GM23338 (cell line): ENCODE data around the gene CDC42BPG. TPM values are rescaled to one million over a fixed set of nuclear protein-coding genes. Genes with fewer than 3 reads are reported as not detected.

Experiments used
- ATAC-seq: fragments of 200-7000 bp; cut with Tn5 transposase; 3 replicates; pipeline ENCODE4 v1.9.1; 2020
- DNase-seq: peaks from one replicate; pipeline ENCODE4 v3.0.0-alpha.2; 2015; ENCODE audit warnings: low spot score
- H2AFZ ChIP-seq: fragments of 200-600 bp; sonication (generic); 2 replicates; pipeline ENCODE4 v1.8.0; 2016; ENCODE audit warnings: antibody characterized with exemption, mild to moderate bottlenecking, moderate library complexity
- H3F3A ChIP-seq: fragments of 200-600 bp; sonication (generic); replicated peaks from 2 replicates; pipeline ENCODE4 v1.8.0; 2017; ENCODE audit warnings: antibody characterized with exemption, mixed run types, low read depth
- H3K27ac ChIP-seq: fragments of 200-600 bp; sonication (generic); 2 replicates; pipeline ENCODE4 v1.6.1; 2016; ENCODE audit warnings: low read depth
- H3K27me3 ChIP-seq: fragments of 200-600 bp; sonication (generic); 2 replicates; pipeline ENCODE4 v1.8.0; 2016; ENCODE audit warnings: mild to moderate bottlenecking, mixed run types, moderate library complexity; ENCODE audit not compliant: insufficient read depth
- H3K36me3 ChIP-seq: fragments of 200-600 bp; sonication (generic); 2 replicates; pipeline ENCODE4 v1.8.0; 2016; ENCODE audit warnings: mild to moderate bottlenecking; ENCODE audit not compliant: insufficient read depth
- H3K4me1 ChIP-seq: fragments of 200-600 bp; sonication (generic); 2 replicates; pipeline ENCODE4 v1.8.0; 2016; ENCODE audit warnings: mild to moderate bottlenecking, moderate library complexity; ENCODE audit not compliant: insufficient read depth
- H3K4me2 ChIP-seq: fragments of 200-600 bp; sonication (generic); 2 replicates; pipeline ENCODE4 v1.7.1; 2017; ENCODE audit warnings: mixed run types
- H3K4me3 ChIP-seq: fragments of 200-600 bp; sonication (generic); 2 replicates; pipeline ENCODE4 v1.6.1; 2016; ENCODE audit warnings: mixed run types
- H3K79me2 ChIP-seq: fragments of 200-600 bp; sonication (generic); replicated peaks from 2 replicates; pipeline ENCODE4 v1.8.0; 2017; ENCODE audit warnings: mild to moderate bottlenecking; ENCODE audit not compliant: insufficient read depth
- H3K9me2 ChIP-seq: fragments of 200-600 bp; sonication (generic); 2 replicates; pipeline ENCODE4 v1.8.0; 2017; ENCODE audit not compliant: insufficient read depth
- H4K20me1 ChIP-seq: fragments of 200-600 bp; sonication (generic); replicated peaks from 2 replicates; pipeline ENCODE4 v1.8.0; 2017; ENCODE audit warnings: mild to moderate bottlenecking; ENCODE audit not compliant: insufficient read depth
- H3K27ac Mint-ChIP-seq: 2 replicates; pipeline ENCODE4 v1.8.0; 2020; ENCODE audit warnings: inconsistent platforms, mild to moderate bottlenecking, moderate library complexity, mixed read lengths
- H3K27me3 Mint-ChIP-seq: 3 replicates; pipeline ENCODE4 v1.8.0; 2022; ENCODE audit warnings: low read depth, mild to moderate bottlenecking, moderate library complexity, mixed read lengths, inconsistent platforms; ENCODE audit not compliant: insufficient read depth, poor library complexity
- H3K36me3 Mint-ChIP-seq: 3 replicates; pipeline ENCODE4 v1.8.0; 2021; ENCODE audit warnings: low read depth, mild to moderate bottlenecking, inconsistent platforms, moderate library complexity, mixed read lengths
- H3K4me1 Mint-ChIP-seq: 3 replicates; pipeline ENCODE4 v1.8.0; 2020; ENCODE audit warnings: mild to moderate bottlenecking, inconsistent platforms, mixed read lengths
- H3K4me3 Mint-ChIP-seq: 3 replicates; pipeline ENCODE4 v1.8.0; 2021; ENCODE audit warnings: moderate library complexity, mild to moderate bottlenecking, inconsistent platforms, mixed read lengths
- H3K9me3 Mint-ChIP-seq: 3 replicates; pipeline ENCODE4 v1.8.0; 2020; ENCODE audit warnings: moderate library complexity, mild to moderate bottlenecking, inconsistent platforms, mixed read lengths
- CREB1 ChIP-seq: fragments of 250-450 bp; sonication (Bioruptor Pico); IDR thresholded peaks from 2 replicates; pipeline ENCODE4 v1.5.0; 2020; ENCODE audit warnings: low read depth, mild to moderate bottlenecking, moderate library complexity
- EZH2phosphoT487 ChIP-seq: fragments of 200-600 bp; sonication (generic); IDR thresholded peaks from one replicate; pipeline ENCODE4 v1.8.1; 2018; ENCODE audit warnings: antibody characterized with exemption; ENCODE audit not compliant: unreplicated experiment
- NANOG ChIP-seq: IDR thresholded peaks from 2 replicates; pipeline ENCODE4 v1.6.1; 2016; ENCODE audit warnings: antibody characterized with exemption, borderline replicate concordance
- POLR2AphosphoS5 ChIP-seq: IDR thresholded peaks from 2 replicates; pipeline ENCODE4 v1.6.1; 2016; ENCODE audit warnings: antibody characterized with exemption, low read depth
- STAT1 ChIP-seq: IDR thresholded peaks from one replicate; pipeline ENCODE4 v1.6.1; 2016; ENCODE audit warnings: antibody characterized with exemption; ENCODE audit not compliant: unreplicated experiment
- ZNF114 ChIP-seq: fragments of 250-450 bp; sonication (Bioruptor Pico); IDR thresholded peaks from 2 replicates; pipeline ENCODE4 v1.5.0; 2020; ENCODE audit warnings: mild to moderate bottlenecking, moderate library complexity
- polyA plus RNA-seq: library from polyadenylated mRNA; unstranded; fragments of >200 nt; fragmentation: Nextera tagmentation; extraction: Ambion mirVana; gene quantifications from 2 replicates; pipeline ENCODE4 v1.2.1, GENCODE V29; 2016
- total RNA-seq: library from RNA; depleted of rRNA; stranded (reverse); fragments of >200 nt; shearing (Covaris generic); gene quantifications from 2 replicates; pipeline ENCODE4 v1.2.3, GENCODE V29; 2014
- TF ChIP-seq, protein P1 (sequence below): fragments of 250-450 bp; sonication (Bioruptor Pico); IDR thresholded peaks from 2 replicates; pipeline ENCODE4 v1.5.0; 2020; ENCODE audit warnings: mild to moderate bottlenecking, moderate library complexity
- TF ChIP-seq, protein P2 (sequence below): IDR thresholded peaks from one replicate; pipeline ENCODE4 v1.6.1; 2018; ENCODE audit warnings: antibody characterized with exemption; ENCODE audit not compliant: unreplicated experiment

CDC42BPG gene
- total and polyA plus RNA-seq, 2 experiments from 2014 or later: 2.3 to 11.6 TPM

DNA sequence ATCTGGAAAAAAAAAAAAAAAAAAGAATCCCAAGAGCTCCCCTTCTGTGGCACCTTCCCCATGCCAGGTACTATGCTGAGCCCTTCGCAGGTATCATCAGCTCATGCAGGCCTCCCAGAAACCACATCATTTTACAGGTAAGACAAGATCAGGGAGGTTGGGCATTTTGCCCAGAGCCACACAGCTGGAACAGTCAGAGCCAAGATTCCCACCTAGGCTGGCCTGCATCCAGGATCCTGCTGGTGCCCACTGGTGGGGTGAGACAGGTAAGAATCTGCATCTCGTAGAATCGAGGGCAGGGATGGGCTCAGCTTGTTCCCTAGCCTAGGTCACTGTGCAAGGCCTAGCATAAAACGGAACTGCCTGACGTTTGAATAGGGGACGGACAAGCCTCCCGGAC lies 18.4 kb downstream of the CDC42BPG start (continued):
- TF ChIP-seq, protein P1, sequence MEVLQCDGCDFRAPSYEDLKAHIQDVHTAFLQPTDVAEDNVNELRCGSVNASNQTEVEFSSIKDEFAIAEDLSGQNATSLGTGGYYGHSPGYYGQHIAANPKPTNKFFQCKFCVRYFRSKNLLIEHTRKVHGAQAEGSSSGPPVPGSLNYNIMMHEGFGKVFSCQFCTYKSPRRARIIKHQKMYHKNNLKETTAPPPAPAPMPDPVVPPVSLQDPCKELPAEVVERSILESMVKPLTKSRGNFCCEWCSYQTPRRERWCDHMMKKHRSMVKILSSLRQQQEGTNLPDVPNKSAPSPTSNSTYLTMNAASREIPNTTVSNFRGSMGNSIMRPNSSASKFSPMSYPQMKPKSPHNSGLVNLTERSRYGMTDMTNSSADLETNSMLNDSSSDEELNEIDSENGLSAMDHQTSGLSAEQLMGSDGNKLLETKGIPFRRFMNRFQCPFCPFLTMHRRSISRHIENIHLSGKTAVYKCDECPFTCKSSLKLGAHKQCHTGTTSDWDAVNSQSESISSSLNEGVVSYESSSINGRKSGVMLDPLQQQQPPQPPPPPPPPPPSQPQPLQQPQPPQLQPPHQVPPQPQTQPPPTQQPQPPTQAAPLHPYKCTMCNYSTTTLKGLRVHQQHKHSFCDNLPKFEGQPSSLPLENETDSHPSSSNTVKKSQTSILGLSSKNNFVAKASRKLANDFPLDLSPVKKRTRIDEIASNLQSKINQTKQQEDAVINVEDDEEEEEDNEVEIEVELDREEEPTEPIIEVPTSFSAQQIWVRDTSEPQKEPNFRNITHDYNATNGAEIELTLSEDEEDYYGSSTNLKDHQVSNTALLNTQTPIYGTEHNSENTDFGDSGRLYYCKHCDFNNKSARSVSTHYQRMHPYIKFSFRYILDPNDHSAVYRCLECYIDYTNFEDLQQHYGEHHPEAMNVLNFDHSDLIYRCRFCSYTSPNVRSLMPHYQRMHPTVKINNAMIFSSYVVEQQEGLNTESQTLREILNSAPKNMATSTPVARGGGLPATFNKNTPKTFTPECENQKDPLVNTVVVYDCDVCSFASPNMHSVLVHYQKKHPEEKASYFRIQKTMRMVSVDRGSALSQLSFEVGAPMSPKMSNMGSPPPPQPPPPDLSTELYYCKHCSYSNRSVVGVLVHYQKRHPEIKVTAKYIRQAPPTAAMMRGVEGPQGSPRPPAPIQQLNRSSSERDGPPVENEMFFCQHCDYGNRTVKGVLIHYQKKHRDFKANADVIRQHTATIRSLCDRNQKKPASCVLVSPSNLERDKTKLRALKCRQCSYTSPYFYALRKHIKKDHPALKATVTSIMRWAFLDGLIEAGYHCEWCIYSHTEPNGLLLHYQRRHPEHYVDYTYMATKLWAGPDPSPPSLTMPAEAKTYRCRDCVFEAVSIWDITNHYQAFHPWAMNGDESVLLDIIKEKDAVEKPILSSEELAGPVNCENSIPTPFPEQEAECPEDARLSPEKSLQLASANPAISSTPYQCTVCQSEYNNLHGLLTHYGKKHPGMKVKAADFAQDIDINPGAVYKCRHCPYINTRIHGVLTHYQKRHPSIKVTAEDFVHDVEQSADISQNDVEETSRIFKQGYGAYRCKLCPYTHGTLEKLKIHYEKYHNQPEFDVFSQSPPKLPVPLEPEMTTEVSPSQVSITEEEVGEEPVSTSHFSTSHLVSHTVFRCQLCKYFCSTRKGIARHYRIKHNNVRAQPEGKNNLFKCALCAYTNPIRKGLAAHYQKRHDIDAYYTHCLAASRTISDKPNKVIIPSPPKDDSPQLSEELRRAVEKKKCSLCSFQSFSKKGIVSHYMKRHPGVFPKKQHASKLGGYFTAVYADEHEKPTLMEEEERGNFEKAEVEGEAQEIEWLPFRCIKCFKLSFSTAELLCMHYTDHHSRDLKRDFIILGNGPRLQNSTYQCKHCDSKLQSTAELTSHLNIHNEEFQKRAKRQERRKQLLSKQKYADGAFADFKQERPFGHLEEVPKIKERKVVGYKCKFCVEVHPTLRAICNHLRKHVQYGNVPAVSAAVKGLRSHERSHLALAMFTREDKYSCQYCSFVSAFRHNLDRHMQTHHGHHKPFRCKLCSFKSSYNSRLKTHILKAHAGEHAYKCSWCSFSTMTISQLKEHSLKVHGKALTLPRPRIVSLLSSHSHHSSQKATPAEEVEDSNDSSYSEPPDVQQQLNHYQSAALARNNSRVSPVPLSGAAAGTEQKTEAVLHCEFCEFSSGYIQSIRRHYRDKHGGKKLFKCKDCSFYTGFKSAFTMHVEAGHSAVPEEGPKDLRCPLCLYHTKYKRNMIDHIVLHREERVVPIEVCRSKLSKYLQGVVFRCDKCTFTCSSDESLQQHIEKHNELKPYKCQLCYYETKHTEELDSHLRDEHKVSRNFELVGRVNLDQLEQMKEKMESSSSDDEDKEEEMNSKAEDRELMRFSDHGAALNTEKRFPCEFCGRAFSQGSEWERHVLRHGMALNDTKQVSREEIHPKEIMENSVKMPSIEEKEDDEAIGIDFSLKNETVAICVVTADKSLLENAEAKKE (CRISPR knock-in tag): no peak
- no peak for TF ChIP-seq ZNF114 (CRISPR knock-in tag)
- TF ChIP-seq POLR2AphosphoS5: no peak

DNA sequence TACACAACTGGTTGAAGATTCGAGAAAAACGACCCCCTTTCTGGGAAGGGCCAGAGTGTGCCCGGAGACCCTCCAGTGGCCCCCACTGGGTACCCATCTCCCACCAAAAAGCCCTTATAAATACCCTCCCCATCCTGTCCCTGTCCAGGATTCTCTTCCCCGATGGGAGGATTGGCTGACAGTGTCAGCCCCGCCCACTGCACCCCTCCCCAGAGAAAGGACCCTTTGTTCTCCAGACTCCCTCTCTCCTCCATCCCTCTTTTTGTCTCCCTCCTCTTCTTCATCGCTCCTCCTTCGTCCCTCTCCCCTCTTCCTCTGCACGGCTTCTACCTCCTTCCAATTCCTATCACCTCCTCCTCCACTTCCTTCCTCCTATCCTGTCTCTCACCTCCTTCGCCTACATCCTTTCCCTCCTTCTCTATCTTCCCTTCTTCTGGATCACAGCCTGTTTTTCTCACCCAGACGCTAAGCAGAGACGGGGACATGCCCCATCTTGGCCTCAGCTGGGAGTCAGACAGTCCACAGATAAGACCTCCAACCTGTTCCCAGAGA lies 20.8 kb downstream of the CDC42BPG start:
- Mint-ChIP-seq H3K4me1 (no peaks in the 10 kb centered on the region), H3K4me3 (no peak overlapping the region), H3K27me3 (peaks cover 9% of the 10 kb centered on the region), H3K9me3 (no peaks in the 10 kb centered on the region), H3K36me3 (peaks cover 5% of the 10 kb centered on the region; the same call in 1 of the 3 replicates), H3K27ac (no peak overlapping the region)
- H3K4me1 ChIP-seq: no peaks in the 10 kb centered on the region
- H3K79me2 ChIP-seq: no peaks in the 10 kb centered on the region
- no peaks in the 10 kb centered on the region for H4K20me1 ChIP-seq
- no peak overlapping the region for H2AFZ ChIP-seq
- no peaks in the 10 kb centered on the region for H3K27me3 ChIP-seq
- no peak overlapping the region for H3K4me2 ChIP-seq
- no peaks in the 10 kb centered on the region for H3F3A ChIP-seq
- H3K36me3 ChIP-seq: no peaks in the 10 kb centered on the region
- H3K4me3 ChIP-seq: no peak overlapping the region
- no peaks in the 10 kb centered on the region for H3K9me2 ChIP-seq
- DNase-seq (no peak), ATAC-seq (no peak)
- no peak overlapping the region for H3K27ac ChIP-seq
- TF ChIP-seq CREB1 (CRISPR knock-in tag) (no peak), ZNF114 (CRISPR knock-in tag) (no peak), STAT1 (no peak), NANOG (no peak), EZH2phosphoT487 (no peak)
- TF ChIP-seq, protein P2, sequence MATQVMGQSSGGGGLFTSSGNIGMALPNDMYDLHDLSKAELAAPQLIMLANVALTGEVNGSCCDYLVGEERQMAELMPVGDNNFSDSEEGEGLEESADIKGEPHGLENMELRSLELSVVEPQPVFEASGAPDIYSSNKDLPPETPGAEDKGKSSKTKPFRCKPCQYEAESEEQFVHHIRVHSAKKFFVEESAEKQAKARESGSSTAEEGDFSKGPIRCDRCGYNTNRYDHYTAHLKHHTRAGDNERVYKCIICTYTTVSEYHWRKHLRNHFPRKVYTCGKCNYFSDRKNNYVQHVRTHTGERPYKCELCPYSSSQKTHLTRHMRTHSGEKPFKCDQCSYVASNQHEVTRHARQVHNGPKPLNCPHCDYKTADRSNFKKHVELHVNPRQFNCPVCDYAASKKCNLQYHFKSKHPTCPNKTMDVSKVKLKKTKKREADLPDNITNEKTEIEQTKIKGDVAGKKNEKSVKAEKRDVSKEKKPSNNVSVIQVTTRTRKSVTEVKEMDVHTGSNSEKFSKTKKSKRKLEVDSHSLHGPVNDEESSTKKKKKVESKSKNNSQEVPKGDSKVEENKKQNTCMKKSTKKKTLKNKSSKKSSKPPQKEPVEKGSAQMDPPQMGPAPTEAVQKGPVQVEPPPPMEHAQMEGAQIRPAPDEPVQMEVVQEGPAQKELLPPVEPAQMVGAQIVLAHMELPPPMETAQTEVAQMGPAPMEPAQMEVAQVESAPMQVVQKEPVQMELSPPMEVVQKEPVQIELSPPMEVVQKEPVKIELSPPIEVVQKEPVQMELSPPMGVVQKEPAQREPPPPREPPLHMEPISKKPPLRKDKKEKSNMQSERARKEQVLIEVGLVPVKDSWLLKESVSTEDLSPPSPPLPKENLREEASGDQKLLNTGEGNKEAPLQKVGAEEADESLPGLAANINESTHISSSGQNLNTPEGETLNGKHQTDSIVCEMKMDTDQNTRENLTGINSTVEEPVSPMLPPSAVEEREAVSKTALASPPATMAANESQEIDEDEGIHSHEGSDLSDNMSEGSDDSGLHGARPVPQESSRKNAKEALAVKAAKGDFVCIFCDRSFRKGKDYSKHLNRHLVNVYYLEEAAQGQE: no peak
